SK-N-MC (cell line): Measurements from ENCODE around the gene KCNH4.

Source experiments
- DNase-seq: peaks from one replicate; pipeline ENCODE4 v3.0.0-alpha.2; 2011; ENCODE audit warnings: low read depth, low spot score
- H3K27ac ChIP-seq: fragments of 200-600 bp; sonication (generic); 2 replicates; pipeline ENCODE4 v1.5.1; 2016; ENCODE audit warnings: mixed run types
- H3K36me3 ChIP-seq: fragments of 200-600 bp; sonication (generic); 2 replicates; pipeline ENCODE4 v1.6.1; 2017; ENCODE audit warnings: antibody characterized with exemption, low read length, mixed read lengths; ENCODE audit not compliant: insufficient read depth
- H3K4me3 ChIP-seq: fragments of 200-600 bp; sonication (generic); 2 replicates; pipeline ENCODE4 v1.5.1; 2016
- H3K9ac ChIP-seq: fragments of 200-600 bp; sonication (generic); 2 replicates; pipeline ENCODE4 v1.8.0; 2017; ENCODE audit warnings: mixed run types, mixed read lengths; ENCODE audit not compliant: insufficient read length
- H3K9me3 ChIP-seq: fragments of 200-600 bp; sonication (generic); 2 replicates; pipeline ENCODE4 v1.6.1; 2017; ENCODE audit warnings: low read depth, mild to moderate bottlenecking, antibody characterized with exemption, low read length, moderate library complexity, mixed read lengths
- EZH2 ChIP-seq: fragments of 200-600 bp; sonication (generic); IDR thresholded peaks from one replicate; pipeline ENCODE4 v1.6.1; 2017; ENCODE audit warnings: antibody characterized with exemption
- FOXP2 ChIP-seq: optimal IDR thresholded peaks from 2 replicates; pipeline ENCODE3; 2011; ENCODE audit warnings: mild to moderate bottlenecking, moderate library complexity; ENCODE audit not compliant: insufficient read depth; ENCODE audit errors: extremely low read length, control extremely low read depth
- POLR2AphosphoS5 ChIP-seq: IDR thresholded peaks from 2 replicates; pipeline ENCODE4 v1.6.1; 2012; ENCODE audit warnings: mild to moderate bottlenecking, low read depth, low read length, borderline replicate concordance

The KCNH4 gene

DNA sequence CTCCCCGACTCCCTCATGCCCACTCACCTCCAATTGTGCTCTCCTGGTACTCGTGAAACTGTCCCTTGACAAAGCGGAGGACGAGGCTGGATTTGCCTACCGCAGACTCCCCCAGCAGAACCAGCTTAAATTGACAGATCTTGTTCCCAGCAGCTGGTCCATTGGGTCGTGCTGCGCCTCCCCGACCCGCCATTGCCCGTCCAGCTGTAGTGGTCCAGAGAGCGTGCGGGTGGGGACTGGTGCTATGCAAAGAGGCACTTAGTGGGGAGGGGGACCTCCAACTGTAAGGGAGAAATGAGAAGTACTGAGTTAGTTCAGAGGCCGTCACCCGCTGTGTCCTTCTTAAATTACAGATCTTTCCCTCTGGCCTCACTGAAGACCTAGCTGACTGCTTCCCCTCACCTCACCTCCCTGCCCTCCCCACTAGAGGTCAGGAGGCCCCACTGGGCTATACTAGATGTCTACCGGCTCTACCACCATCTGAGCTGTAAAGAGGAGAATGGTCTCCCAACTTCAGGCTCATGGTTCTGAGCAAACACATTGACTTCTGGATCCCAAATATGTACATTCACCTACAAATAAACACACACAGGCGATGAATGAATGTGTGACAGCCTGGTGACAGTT, 50.5 kb downstream of the KCNH4 start:
- H3K36me3 ChIP-seq, result peaks cover 57% of the 10 kb centered on the region
- no peak for DNase-seq
- no peaks in the 10 kb centered on the region for H3K9me3 ChIP-seq
- no peak overlapping the region for H3K27ac ChIP-seq
- TF ChIP-seq FOXP2 (no peak), EZH2 (no peak), POLR2AphosphoS5 (no peak)
- H3K9ac ChIP-seq, result no peak overlapping the region
- H3K4me3 ChIP-seq, result no peak overlapping the region

DNA sequence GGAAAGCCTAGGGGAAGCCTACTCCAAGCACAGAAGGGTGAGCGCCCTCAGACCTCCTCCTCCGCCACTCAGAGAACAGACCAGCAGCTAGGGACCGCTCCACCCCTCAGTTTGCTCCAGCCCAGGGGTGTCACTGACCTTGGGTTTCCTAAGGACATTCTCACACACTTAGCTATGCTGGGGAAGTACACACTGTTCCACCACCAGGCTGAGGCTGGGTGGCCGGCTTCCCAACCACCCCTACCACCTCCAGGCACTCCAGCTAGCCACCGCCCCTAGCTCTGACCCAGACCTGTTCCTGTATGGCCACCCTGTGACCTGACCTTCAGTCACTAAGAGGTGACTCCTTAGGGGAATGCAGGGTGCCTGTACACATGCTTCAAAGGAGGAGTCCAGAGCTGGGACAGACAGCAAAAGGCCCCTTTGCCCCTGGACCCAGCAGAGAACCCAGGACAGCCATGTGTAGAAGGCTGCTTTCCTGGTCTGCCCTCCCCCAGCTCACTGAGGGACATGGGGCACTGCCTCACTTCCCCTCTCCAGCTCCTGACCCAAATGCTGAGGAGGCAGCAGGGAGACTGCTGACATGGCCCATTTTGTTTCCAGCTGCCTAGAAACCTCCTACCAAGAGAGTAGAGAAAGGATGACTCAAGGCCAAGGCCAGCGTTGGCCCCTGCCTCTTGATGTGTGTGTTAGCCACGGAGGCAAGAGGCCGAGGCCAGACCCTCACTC, 51.7 kb downstream of the KCNH4 start:
- no peak for DNase-seq
- Histone ChIP-seq H3K9me3 (no peaks in the 10 kb centered on the region), H3K4me3 (no peak overlapping the region), H3K36me3 (peaks cover 61% of the 10 kb centered on the region), H3K27ac (no peak overlapping the region), H3K9ac (no peak overlapping the region)
- TF ChIP-seq FOXP2, result no peak

DNA sequence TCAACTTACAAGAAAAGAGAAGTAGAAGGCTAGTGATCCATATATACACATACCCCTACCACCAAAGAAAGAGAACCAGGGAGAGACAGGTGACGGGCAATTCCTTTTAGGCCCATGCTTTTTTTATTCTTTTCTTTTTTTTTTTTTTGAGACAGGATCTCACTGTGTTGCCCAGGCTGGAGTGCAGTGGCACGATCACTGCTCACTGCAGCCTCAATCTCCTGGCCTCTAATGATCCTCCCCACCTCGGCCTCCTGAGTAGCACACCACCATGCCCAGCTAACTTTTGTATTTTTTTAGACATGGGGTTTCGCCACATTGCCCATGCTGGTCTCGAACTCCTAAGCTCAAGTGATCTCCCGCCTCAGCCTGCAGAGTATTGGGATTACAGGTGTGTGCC, 53.5 kb downstream of the KCNH4 start:
- TF ChIP-seq FOXP2 (no peak), POLR2AphosphoS5 (no peak), EZH2 (no peak)
- DNase-seq, result no peak
- no peak overlapping the region for H3K4me3 ChIP-seq
- H3K9ac ChIP-seq, result no peak overlapping the region
- H3K9me3 ChIP-seq, result no peaks in the 10 kb centered on the region
- H3K36me3 ChIP-seq, result peaks cover 58% of the 10 kb centered on the region
- H3K27ac ChIP-seq, result 0 out of 2 replicates have a peak overlapping the region, but pooled peaks have one; percentile 22

DNA sequence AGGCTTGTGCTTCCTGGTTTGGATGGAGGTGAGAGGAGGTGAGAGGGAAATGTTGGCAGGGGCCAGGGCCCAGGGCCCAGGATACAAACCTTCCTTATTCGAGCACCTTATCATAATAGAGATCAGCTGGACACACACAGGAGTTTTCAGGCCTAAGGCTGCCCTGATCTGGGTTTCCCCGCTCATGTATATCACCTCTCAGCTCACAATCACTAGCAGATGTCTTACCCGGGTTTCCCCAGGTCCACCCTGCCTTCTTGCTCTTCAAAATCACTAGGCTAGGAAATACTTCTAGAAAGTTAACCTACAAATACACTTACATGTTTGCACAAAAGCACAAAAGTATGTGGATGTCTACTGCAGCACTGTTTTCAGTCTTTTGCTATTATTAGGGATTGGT, 54.1 kb downstream of the KCNH4 start:
- H3K9me3 ChIP-seq, result no peaks in the 10 kb centered on the region
- no peak for TF ChIP-seq EZH2
- TF ChIP-seq FOXP2, result no peak
- TF ChIP-seq POLR2AphosphoS5, result no peak
- H3K36me3 ChIP-seq, result peaks cover 58% of the 10 kb centered on the region
- no peak overlapping the region for H3K9ac ChIP-seq
- H3K27ac ChIP-seq, result 0 out of 2 replicates have a peak overlapping the region, but pooled peaks have one; percentile 22
- DNase-seq, result no peak
- H3K4me3 ChIP-seq, result no peak overlapping the region

DNA sequence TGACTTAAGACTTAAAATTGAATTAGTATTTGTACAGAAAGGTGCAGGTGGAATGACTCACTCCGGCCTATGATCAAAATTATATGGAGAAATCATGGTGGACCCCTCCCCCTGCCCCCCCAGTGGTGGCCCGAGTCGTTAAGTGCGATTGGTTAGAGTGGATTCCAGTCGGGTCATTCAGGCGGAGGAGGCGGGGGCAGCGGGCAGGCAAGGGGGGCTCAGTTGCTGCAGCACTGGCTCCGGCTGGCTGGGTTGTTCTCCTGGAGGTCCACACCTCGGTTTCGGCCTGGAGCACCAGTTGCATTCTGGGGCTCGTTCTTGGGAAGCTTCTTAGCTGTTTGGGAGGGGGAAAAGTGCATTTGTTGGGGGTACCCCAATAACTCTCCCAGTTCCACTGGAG, 55.4 kb downstream of the KCNH4 start:
- peaks cover 50% of the 10 kb centered on the region for H3K36me3 ChIP-seq
- TF ChIP-seq POLR2AphosphoS5 (no peak), EZH2 (no peak), FOXP2 (no peak)
- DNase-seq, result no peak
- H3K27ac ChIP-seq, result no peak overlapping the region
- H3K4me3 ChIP-seq, result no peak overlapping the region
- no peaks in the 10 kb centered on the region for H3K9me3 ChIP-seq
- H3K9ac ChIP-seq, result no peak overlapping the region

DNA sequence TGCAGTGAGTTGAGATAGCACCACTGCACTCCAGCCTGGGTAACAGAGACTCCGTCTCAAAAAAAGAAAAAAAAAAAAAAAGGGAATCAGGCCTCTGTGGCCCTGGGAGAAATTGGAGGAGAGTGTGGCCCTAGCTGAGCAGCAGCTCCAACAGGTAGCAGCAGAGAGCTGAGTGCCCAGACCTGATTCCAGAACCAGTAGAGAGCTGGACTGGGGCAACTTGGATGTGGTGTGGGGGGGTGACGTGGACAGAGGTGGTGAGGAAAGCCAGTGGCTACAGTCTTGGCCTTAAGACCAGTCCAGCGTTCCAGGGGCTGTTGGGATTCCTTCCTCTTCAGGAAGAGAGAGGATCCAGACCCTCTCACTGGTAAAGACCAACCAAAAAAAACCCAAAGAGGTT, 56.7 kb downstream of the KCNH4 start:
- peaks cover 40% of the 10 kb centered on the region for H3K36me3 ChIP-seq
- H3K9me3 ChIP-seq, result no peaks in the 10 kb centered on the region
- no peak overlapping the region for H3K9ac ChIP-seq
- H3K4me3 ChIP-seq, result no peak overlapping the region
- DNase-seq, result no peak
- H3K27ac ChIP-seq, result no peak overlapping the region
- TF ChIP-seq FOXP2 (no peak), POLR2AphosphoS5 (no peak), EZH2 (no peak)

DNA sequence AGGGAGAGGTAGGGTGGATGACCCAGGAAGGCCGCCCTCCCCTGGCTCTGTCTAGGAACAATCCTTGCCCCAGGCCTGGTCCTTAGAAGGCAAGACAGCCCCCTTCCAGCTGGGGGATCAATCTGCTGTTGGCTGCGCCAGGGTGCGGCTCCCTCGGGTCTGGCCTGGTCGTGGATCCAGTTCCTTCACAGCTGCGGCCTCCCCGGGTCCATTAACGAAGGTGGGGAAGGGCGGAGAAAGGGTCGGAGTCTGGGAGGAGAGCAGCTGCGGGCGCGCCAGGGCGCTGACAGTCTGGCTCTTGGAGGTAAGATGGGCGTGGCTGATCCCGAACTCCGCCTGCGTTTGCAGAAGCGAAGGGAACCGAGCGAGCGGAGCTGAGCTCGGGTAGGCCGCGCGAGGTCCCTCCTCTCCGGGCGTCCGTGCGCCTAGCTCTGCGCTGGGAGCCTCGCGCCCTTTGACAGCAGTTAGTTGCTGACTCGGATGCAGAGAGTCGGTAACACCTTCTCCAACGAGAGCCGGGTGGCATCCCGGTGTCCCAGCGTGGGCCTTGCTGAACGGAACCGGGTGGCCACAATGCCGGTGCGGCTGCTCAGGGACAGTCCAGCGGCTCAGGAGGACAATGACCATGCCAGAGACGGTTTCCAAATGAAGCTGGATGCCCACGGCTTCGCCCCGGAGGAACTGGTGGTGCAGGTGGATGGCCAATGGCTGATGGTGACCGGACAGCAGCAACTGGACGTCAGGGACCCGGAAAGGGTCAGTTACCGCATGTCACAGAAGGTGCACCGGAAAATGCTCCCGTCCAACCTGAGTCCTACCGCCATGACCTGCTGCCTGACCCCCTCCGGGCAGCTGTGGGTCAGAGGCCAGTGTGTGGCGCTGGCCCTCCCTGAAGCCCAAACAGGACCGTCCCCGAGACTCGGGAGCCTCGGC, 58.3 kb downstream of the KCNH4 start, which contains the start of gene HSPB9:
TSS of gene HSPB9 (plus strand) at position 434 of the 933 bp plus-strand sequence. CDS start at position 481, 47 bp downstream.
- Histone ChIP-seq H3K9ac (no peak within 1 kb of the TSS), H3K4me3 (peak within 1 kb of the TSS; percentile 88), H3K9me3 (no peaks in the 10 kb centered on the region), H3K27ac (peak within 1 kb of the TSS; percentile 54; the same call in 1 of the 2 replicates), H3K36me3 (peaks cover 33% of the 10 kb centered on the region)
- TF ChIP-seq EZH2 (no peak), FOXP2 (no peak), POLR2AphosphoS5 (no peak)
- no peak for DNase-seq

DNA sequence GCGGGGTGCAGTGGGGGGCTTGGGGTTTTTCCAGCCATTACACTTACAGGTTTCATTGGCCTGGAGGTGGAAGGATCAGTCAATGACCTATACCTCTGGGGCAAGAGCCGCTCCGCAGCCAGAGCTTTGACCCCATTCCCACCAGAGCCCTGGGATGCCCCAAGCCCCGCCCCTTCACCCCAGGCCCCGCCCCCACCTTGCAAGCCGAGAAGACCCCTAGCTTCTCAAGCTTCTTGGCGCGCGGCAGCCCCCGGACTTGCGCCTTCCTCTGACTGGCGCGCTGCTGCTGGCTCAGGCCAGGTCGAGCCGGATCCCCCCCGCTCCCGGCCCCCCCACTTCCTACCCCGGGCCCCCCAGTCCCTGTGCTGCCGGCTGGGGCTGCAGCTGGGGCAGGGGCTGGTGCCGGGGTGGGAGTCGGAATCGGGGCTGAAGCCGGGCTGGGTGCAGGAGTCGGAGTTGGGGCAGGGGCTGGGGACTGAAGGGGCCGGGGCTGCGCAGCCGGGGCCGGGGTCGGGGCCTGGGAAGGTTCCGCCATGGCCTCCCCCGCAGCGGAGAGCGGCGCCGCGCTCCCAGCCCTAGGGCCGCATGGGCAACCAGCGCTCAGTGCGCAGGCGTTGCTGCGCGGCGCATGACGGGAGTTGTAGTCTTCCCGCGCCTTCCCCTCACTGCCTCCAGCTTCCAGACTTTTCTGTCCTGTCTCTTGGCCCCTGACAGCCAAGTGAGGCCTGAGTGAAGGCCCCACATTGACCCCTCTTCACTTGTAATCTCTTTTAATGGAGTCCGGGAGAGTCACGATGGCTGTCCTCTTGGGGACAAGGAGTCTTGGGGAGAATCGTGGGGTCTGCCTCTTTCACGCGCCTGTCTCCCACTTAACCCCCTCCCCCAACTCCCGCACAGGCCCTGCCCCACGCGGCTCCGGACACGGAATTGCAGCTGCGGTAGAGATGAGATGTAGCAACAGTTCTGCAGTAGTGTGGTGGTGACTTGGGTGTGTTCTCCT, 59.9 kb downstream of the KCNH4 start, which contains the start of gene KAT2A:
TSS of gene KAT2A (minus strand) at position 598 of the 1,000 bp plus-strand sequence. CDS start at position 535, 63 bp downstream.
- TF ChIP-seq POLR2AphosphoS5, result peak; percentile 80; the same call in 1 of the 2 replicates
- TF ChIP-seq FOXP2, result no peak
- no peaks in the 10 kb centered on the region for H3K9me3 ChIP-seq
- H3K36me3 ChIP-seq, result peaks cover 34% of the 10 kb centered on the region
- no peak for DNase-seq
- H3K27ac ChIP-seq, result peak within 1 kb of the TSS; percentile 54
- H3K9ac ChIP-seq, result peak within 1 kb of the TSS; percentile 90
- peak within 1 kb of the TSS; percentile 88 for H3K4me3 ChIP-seq
